Panc1 (cell line): ENCODE measurements around the gene MACROH2A1. TPM values are rescaled to one million over a fixed set of nuclear protein-coding genes. Genes with fewer than 3 reads are reported as not detected.

Source experiments
- ATAC-seq: fragments of 200-7000 bp; cut with Tn5 transposase; 2 replicates; pipeline ENCODE4 v1.9.1; 2020; ENCODE audit warnings: mild to moderate bottlenecking, moderate library complexity
- BruUV-seq: library from RNA; stranded (reverse); fragments of 400-500 nt; replicated peaks from 2 replicates; lab custom pipeline; 2021; lab: Mats Ljungman, UMichigan
- CTCF ChIA-PET: fragments of 300-600 bp; sonication (Branson Sonifier 250); formaldehyde crosslinking; loops from one replicate; lab custom pipeline; 2022; ENCODE audit warnings: antibody characterized with exemption; lab: Charles Lee
- POLR2A ChIA-PET: fragments of 300-600 bp; sonication (Branson Sonifier 250); formaldehyde crosslinking; loops from one replicate; lab custom pipeline; 2022; ENCODE audit warnings: antibody characterized with exemption; lab: Charles Lee
- DNase-seq: peaks from one replicate; pipeline ENCODE4 v3.0.0-alpha.2; 2010; ENCODE audit warnings: low read depth, low spot score
- H3K27ac ChIP-seq: 2 replicates; pipeline ENCODE4 v1.5.1; 2011; ENCODE audit warnings: mild to moderate bottlenecking, low read length, inconsistent platforms
- H3K27me3 ChIP-seq: fragments of 200-500 bp; sonication (Bioruptor generic); 2 replicates; pipeline ENCODE4 v1.6.0; 2014; ENCODE audit warnings: low read length, inconsistent platforms; ENCODE audit not compliant: control insufficient read depth, insufficient read depth
- H3K36me3 ChIP-seq: fragments of 200-500 bp; sonication (Bioruptor generic); 2 replicates; pipeline ENCODE4 v1.5.1; 2014; ENCODE audit warnings: inconsistent platforms, mild to moderate bottlenecking, low read length, moderate library complexity; ENCODE audit not compliant: control insufficient read depth, insufficient read depth
- H3K4me1 ChIP-seq: 2 replicates; pipeline ENCODE4 v1.5.1; 2011; ENCODE audit warnings: inconsistent platforms, mild to moderate bottlenecking, low read length, moderate library complexity; ENCODE audit not compliant: control insufficient read depth, insufficient read depth
- H3K4me3 ChIP-seq, 2 experiments: 2 replicates each; pipeline ENCODE4 v1.5.1; 2011 to 2012; ENCODE audit warnings: low read depth in 2 of 2, low read length in 2 of 2, mild to moderate bottlenecking in 2 of 2, inconsistent platforms in 1 of 2, moderate library complexity in 1 of 2
- H3K9me3 ChIP-seq: fragments of 200-500 bp; sonication (Bioruptor generic); 2 replicates; pipeline ENCODE4 v1.5.1; 2014; ENCODE audit warnings: low read depth, mild to moderate bottlenecking, inconsistent platforms, low read length, moderate library complexity; ENCODE audit not compliant: control insufficient read depth, insufficient read depth
- CTCF ChIP-seq: fragments of 450-650 bp; IDR thresholded peaks from 2 replicates; pipeline ENCODE4 v1.5.1; 2017; ENCODE audit warnings: mild to moderate bottlenecking
- POLR2AphosphoS5 ChIP-seq: IDR thresholded peaks from 2 replicates; pipeline ENCODE4 v1.6.1; 2012; ENCODE audit warnings: mild to moderate bottlenecking, low read depth, low read length, moderate library complexity
- REST ChIP-seq, 2 experiments: IDR thresholded peaks; 2 replicates each; pipeline ENCODE4 v1.6.1; 2011 to 2012; ENCODE audit warnings: low read depth in 2 of 2, control low read depth in 1 of 2, low read length in 1 of 2, mild to moderate bottlenecking in 1 of 2, moderate library complexity in 1 of 2; ENCODE audit not compliant: insufficient read depth in 1 of 2
- SIN3A ChIP-seq: IDR thresholded peaks from 2 replicates; pipeline ENCODE4 v1.6.1; 2012; ENCODE audit warnings: low read depth, mild to moderate bottlenecking, low read length, moderate library complexity, borderline replicate concordance; ENCODE audit not compliant: insufficient read depth
- TCF7L2 ChIP-seq: IDR thresholded peaks from 2 replicates; pipeline ENCODE4 v1.6.1; 2011; ENCODE audit warnings: mild to moderate bottlenecking, low read depth, low read length, inconsistent platforms
- in situ Hi-C: cut with HindIII; loops from 2 replicates; pipeline ENCODE4 v1.10.0; 2016; ENCODE audit warnings: low sequenced_read_pairs, low pct_unique_long_range_greater_than_20kb
- intact Hi-C: fragments of 100-400 bp; cut with micrococcal nuclease; formaldehyde crosslinking; loops from one replicate; pipeline ENCODE4 v1.10.0; 2022; ENCODE audit not compliant: unreplicated experiment
- total RNA-seq: library from RNA; stranded (reverse); gene quantifications from one replicate; pipeline ENCODE4 v1.2.1, GENCODE V29; 2021; ENCODE audit not compliant: unreplicated experiment

MACROH2A1 gene
- total RNA-seq, 1 experiment from 2014 or later: 162 TPM

- ChIA-PET CTCF (no interaction called here), POLR2A (no interaction called here)
- peaks cover 5% of the 10 kb centered on the region for H3K36me3 ChIP-seq
- intact Hi-C loops: loop anchor here (5.0 kb wide), 1 partner anchor 123 kb away; no protein-coding TSS in a partner anchor
- in situ Hi-C loops: no loop called here
- DNase-seq (no peak), ATAC-seq (no peak)
- H3K9me3 ChIP-seq: no peaks in the 10 kb centered on the region
- H3K27ac ChIP-seq: no peak overlapping the region
- no peaks in the 10 kb centered on the region for H3K27me3 ChIP-seq
- no TSS peak for BruUV-seq
- H3K4me1 ChIP-seq: no peaks in the 10 kb centered on the region
- H3K4me3 ChIP-seq: no peak overlapping the region
- TF ChIP-seq SIN3A (no peak), TCF7L2 (no peak), REST (IDR thresholded peaks at IDR 0.05; ENCODE audit: insufficient read depth in 1 of 2, low read depth in 2 of 2, low read length in 1 of 2) (no peak), POLR2AphosphoS5 (no peak), CTCF (no peak)
Measured at GRCh38 chr5:135330798-135331096, 68.3 kb downstream of the MACROH2A1 start.

GRCh38 chr5:135329913-135330797 lies 68.9 kb downstream of the MACROH2A1 start:
- no peak for DNase-seq
- in situ Hi-C loops: no loop called here
- H3K36me3 ChIP-seq: peaks cover 5% of the 10 kb centered on the region
- no TSS peak for BruUV-seq
- no peak overlapping the region for H3K27ac ChIP-seq
- no peak for ATAC-seq
- ChIA-PET CTCF (no interaction called here), POLR2A (no interaction called here)
- no peaks in the 10 kb centered on the region for H3K27me3 ChIP-seq
- H3K9me3 ChIP-seq: no peaks in the 10 kb centered on the region
- H3K4me3 ChIP-seq: no peak overlapping the region
- no peaks in the 10 kb centered on the region for H3K4me1 ChIP-seq
- no peak for TF ChIP-seq TCF7L2
- intact Hi-C loops: loop anchor here (5.0 kb wide), 1 partner anchor 123 kb away; no protein-coding TSS in a partner anchor
